HuH-7.5 (cell line): ENCODE measurements around the gene CACYBP.
"Not testable (repeated sequence)": the region's sequence is repeated elsewhere in the genome, so short reads cannot be mapped to it uniquely, and the experiment has no call there.

Experiments
- DNase-seq: peaks from one replicate; pipeline ENCODE4 v3.0.0; 2011; ENCODE audit warnings: low spot score

CACYBP gene

DNA sequence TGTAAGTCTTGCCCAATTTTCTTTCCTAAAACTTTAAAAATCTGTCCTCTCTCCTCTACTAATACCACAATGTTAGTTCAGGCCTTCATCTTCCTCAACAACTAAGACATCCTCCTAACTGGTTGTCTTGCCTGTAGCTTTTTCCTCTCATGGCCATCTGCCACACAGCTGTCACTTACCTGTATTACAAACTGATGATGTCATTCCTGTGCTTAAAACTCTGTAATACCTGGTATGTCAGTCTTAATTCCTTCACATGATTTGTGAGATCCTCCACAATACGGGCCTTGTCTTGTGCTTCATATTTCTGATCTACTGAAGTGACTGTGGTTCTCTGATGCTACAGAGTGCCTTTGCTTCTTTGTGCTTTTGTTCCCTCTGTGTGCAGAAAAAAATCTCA, 13.7 kb downstream of the CACYBP start:
- no peak for DNase-seq

DNA sequence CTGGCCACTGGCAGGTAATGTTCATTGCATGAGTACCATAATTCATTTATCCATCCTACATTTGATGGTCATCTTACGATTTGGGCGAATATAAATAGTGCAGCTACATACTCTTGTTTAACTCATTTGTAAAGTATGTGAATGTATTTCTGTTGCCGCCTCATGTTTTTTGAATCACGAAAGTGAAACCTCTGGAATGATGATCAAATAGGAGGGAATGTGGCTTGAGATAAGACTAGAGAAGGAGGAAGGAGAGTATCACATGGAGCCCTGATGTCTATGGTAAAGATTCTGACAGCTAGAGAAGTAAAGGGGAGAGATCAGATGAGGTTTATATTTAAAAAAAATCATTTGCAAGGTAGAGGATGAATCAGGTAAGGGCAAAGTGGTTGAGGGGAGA, 15.5 kb downstream of the CACYBP start:
- no peak for DNase-seq

DNA sequence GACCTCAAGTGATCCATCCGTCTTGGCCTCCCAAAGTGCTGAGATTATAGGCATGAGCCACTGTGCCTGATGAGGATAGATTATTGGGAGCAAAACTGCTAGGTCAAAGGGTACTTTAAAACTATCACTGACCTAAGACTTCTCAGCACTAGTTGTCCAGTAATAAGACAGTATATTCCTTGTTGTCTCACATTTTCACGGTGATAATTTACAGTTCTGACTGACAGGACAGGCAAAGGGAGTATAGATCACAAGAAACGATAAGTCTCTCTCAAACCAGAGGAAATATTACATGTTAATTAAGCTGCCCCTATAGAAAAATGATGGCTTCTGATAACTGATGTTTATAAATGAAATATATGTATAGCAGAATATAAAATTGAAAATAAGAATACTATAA, 19.8 kb downstream of the CACYBP start:
- DNase-seq, result no peak

DNA sequence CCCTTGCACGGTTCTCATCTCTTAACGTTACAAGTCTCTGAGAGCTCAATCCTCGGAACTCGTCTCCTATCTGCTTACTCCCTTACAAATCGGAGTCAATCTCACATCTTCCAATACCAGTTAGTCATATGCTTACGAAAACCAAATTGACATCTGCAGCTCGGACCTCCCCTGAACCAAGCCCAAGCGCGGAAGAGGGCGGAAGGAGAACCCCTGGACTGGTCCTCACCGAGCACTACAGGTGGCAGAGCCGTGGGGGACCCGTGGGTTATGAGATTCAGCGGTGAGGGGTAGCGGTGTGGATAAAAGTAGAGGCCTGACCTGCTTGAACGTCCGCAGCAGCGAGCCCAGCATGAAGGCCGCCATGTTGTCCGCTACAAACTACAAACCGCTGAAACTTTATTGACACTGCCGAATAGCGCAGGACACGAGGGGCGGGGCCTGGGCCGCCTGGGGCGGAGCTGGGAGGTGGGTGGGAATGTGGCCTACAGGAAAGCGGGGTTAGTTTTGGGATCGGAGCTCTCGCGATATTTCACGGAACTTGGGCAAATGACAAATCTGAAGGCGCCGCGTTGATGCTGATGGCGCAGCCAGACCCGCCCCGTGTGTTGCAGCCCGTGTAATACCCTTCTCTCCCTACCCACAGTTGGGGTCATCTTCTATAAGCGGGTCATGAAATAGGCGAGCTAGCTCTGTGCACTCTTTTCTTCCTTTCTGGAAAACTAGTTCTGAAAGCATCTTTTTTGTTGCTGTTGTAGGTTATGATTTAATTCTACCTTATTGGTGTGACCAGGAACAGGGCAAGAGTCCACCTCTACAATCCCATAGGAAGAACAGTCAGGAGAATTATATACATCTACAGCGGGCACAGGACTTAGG, 23.5 kb downstream of the CACYBP start, which contains the start of gene MRPS14:
Gene MRPS14, minus strand, starts transcription at position 383 of the 879 bp plus-strand sequence. Its CDS starts 17 bp downstream, at position 366.
- DNase-seq, result peak; percentile 56

DNA sequence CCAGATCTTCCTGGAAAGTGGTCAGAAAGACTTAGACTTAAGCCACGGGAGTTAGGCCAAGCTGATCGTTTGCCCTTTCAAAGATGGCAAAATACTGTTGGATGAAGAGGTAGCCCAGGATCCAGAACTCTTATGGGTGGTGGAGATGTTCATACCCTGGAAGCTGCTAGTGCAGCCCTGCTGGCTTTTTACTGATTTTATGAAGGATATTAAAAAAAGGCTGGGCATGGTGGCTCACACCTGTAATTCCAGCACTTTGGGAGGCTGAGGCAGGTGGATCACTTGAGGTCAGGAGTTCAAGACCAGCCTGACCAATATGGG, 24.1 kb downstream of the CACYBP start:
- not testable (repeated sequence) for DNase-seq

DNA sequence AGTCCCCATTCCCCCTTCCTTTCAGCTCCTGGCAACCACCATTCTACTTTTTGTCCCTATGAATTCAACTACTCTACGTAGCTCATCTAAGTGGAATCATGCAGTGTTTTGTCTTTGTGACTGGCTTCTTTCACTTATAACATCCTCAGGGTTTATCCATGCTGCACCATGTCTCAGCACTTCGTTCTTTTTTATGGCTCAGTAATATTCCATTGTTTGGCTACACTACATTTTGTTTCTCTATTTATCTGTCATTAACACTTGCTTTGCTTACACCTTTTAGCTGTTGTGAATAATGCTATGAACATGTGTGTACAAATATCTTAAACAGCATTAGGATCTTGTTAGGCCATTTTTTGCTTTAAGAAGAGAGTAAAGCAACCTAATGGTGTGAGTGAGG, 25.0 kb downstream of the CACYBP start:
- DNase-seq, result no peak

DNA sequence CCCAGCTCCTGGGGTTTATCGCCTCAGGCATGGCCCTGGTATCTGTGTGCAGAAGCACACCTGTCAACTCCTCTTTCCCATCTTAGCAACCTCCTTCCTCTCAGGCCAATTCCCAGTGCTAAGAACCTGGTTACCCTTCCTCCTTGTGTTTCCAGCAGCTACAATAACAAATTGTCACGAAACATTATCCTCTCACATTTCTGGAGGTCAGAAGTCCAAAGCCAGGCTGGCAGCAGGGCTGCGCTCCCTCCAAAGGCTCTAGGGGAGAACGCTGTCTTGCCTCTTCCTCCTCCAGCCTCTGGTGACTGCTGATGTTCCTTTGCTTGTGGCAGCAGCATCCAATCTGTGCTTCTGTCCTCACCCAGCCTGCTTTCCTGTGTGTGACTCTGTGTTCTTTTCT, 34.2 kb downstream of the CACYBP start:
- DNase-seq, result no peak

DNA sequence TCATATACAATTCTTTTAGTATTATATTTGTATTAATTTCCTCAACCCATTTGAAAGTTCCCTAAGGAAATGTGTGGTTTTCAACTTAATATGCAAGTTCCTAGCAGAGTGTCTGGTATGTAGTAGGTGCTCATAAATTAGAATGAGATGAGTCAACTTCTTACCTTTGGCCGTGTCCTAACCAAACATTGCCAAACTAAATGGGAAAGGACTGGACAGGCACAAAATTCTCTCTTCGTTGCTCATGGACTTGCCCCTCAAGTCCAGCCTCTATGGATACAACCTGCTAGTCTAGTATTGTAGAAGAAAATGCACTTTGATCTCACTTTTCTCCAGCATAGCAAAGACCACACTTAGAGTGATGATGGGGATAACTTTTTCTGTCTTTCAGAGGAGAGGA, 35.0 kb downstream of the CACYBP start:
- no peak for DNase-seq

DNA sequence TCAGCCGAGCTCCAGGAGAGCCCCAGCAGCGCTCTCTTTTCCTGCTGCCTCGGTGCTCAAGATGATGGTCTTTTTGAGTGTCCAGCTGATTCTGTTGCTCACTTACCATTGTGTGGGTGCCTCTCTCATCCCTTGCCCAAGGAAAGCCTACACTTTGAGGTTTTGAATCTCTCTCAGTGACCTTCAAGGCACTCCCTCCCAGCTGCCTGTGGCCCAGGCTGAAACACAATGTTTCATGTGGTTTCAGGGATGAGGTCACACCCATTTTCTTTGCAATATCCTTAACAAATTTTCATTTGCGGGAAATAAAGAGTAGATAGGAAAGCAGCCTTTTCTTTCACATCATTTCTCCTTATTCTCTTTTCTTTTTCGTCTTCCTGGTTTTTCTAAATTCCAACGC, 36.1 kb downstream of the CACYBP start:
- no peak for DNase-seq

DNA sequence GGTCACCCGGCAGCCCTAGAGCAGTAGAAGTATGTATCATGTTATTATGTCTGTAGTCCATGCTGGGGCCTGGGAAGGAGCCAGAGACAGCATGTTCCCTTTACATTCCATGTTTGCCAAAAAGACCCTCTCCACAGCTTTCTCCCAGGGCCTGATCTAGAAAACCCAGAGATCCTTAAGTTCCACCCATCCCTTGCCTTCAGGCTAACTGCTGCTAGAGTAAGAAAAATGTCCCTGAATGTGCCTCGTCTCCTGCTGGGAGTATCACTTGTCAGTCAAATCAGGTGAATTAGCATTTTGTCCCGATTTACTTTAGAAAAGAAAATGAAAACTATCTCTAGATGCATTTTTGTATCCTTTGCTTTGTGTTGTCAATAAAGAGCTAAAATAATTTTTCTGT, 36.7 kb downstream of the CACYBP start:
- no peak for DNase-seq

DNA sequence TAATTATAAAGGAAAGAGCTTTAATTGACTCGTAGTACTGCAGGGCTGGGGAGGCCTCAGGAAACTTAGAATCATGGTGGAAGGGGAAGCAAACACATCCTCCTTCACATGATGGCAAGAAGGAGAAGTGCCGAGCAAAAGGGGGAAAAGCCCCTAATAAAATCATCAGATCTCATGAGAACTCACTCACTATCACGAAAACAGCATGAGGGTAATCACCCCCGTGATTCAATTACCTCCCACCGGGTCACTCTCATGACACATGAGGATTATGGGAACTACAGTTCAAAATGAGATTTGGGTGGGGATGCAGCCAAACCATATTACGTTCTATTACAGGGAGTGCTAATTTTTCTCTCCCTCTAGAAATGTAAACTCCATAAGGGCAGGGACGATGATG, 37.7 kb downstream of the CACYBP start:
- DNase-seq, result no peak

DNA sequence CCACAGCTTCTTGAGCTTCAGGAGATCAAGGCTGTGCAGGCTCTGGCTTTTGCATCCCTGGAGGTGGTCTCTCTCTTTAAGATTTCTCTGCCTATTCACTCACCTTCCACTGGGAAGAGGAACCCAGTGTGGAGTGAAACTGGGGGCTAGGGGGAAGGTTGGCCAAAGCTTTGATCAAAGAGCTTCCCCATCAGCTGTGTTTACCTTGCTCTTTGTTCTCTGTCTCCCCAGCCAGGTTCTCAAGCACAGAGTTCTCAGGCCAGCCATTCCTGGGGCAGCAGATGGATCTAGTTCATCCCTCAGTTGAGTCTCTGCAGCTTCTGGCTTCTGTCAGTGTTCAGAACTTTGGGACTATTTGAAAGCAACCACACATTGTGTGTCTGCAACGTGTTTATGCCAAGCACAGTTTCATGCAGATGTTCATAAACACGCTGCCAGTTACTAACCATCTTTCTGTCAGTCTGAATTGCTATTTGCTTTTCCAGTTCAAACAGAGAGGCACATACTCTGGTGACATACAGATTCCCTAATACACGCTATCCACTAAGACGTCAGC, 40.7 kb downstream of the CACYBP start:
- DNase-seq, result no peak

DNA sequence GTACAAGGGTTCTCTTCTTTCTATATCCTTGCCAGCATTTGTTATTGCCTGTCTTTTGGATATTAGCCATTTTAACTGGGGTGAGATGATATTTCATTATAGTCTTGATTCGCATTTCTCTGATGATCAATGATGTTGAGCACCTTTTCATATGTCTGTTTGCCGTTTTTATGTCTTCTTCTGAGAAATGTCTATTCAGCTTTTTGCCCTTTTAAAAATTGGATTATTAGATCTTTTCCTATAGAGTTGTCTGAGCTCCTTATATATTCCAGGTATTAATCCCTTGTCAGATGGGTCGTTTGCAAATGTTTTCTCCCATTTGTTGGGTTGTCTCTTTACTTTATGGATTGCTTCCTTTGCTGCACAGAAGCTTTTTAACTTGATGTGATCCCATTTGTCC, 42.9 kb downstream of the CACYBP start:
- no peak for DNase-seq

DNA sequence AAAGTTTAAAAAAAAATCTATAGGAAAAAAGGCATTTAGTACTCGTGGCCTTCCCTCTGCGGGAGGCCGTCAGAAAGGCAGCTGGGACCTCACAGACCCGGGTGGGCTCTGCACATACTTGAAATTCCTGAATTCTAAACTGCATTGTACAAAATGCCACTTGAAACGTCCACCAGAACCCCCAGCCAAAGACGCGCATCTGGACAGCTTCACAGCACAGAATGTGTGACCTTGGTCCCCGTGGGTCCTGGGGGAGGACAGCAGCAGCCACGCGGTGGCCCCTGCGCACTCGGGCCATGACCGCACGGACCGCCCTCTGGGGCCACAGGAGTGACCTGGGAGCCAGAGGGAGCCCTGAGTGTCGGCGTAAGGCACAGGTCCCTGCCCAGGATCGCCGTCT, 44.1 kb downstream of the CACYBP start:
- no peak for DNase-seq

DNA sequence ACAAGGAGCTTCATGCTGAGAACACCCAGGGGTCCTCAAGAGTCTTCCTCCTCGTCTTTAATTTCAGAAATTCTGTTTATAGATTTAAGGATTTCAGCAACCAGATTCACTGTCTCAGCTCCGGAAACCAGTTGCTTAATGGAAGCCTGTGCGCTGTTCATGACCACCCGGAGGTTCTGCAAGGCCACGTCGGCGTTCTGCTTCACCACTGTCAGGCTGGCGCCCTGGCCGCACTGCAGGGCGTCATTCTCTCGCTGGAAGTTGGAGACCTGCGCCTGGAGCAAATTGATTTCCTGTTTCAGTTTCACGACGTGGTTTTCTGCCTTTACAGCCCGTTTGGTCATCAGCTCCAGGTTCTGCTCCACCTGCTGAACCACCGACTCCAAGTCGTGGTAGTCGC, 44.8 kb downstream of the CACYBP start:
- DNase-seq, result not testable (repeated sequence)

DNA sequence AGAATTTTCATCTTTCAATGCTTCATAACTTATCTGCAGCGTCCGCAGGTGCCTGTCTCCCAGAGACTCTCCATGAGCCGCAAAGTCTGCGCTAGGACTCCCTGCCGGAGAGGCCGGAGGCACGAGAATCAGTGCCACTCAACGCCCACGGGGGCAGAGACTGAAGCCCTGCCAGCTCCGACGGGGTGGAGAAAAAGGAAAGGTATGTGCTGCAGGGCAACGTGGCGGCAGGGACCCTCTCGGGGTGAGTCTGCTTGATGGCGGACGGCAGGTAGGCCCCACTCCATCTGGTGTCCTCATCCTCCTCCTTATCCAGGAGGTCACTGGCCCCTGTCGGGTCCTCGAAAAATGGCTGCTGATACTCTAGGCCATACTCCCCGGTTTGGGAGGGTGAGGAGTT, 45.4 kb downstream of the CACYBP start:
- no peak for DNase-seq

DNA sequence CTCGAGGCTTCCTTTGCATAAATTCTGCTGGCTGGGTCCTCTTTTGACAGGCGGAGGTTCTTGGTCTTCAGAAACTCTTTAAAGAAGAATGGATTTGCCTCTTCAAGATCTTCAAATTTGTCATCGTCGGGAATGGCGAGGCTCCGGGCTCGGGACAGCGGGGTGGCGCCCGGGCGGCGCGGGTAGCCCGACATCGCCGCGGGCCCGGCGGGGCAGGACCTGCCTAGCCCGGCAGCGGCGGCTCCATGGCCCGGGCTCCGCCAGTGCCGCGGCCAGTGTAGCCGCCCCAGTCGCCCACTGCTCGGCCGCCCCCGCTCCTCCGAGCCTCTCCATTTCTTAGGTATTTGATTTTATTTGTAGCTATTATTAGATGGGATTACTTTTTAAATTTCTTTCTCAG, 45.8 kb downstream of the CACYBP start:
- no peak for DNase-seq

DNA sequence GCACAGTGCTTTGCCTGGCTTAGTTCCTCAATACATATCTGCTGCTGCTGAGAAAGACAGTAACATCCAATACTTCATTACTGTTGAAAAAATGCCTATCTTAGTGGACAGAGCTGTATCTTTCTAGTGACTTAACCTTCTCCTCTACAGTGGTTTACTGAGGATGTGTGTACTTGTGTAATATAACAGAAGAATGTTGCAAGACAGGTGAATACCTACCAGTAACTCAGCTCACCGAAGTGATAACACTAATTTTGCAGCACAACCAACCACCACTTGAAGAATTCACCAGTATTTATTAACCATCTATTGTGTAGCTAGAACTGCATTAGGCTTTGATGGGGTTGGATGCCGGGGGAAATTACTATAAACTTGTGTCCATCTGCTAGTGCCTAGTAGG, 51.2 kb downstream of the CACYBP start:
- no peak for DNase-seq

DNA sequence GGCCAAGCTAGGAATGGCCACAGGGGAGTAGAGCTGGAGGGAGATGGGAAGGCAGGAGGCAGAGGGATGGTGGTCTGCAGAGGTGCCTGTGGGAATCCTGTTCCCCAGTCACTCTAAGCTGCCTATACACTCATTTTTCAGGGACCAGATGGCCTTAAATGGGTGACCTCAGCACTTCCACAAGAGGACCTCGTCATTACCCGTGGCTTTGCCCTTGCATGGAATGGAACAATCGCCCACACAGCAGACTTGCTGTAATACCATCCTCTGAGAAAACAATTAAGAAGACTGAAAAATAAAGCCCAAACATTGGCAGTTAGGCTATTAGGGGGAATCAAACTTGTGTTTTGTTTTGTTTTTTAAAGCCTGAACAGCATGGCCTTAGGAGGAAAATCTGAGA, 55.0 kb downstream of the CACYBP start:
- no peak for DNase-seq
